Measurements from ENCODE around the gene TRABD2A.
"Not testable (repeated sequence)": the region's sequence is repeated elsewhere in the genome, so short reads cannot be mapped to it uniquely, and the experiment has no call there.

The TRABD2A gene

DNA sequence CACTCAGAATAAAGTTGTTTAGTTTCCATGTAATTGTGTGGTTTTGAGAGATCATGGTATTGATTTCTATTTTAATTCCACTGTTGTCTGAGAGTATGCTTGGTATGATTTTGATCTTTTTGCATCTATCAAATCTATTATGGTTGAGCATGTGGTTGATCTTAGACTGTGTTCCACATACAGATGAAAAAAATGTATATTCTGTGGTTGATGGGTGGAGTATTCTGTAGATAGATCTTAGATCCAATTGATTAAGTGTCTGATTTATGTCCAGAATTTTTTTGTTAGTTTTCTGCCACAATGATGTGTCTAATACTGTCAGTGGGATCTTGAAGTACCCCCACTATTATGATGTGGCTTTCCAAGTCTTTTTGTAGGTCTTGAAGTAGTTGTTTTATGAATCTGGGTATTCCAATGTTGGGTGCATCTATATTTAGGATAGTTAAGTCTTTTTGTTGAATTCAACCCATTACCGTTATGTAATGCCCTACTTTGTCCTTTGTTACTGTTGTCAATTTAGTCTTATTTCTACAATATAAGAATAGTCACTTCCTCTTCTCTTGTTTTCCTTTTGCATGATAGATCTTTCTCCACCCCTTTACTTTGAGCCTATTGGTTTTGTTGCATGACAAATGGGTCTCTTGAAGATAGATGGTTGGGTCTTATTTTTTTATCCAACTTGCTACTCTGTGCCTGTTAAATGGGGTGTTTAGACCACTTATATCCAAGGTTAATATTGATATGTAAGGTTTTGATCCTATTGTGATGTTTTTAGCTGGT, 101.8 kb downstream of the TRABD2A start:
- no peak for DNase-seq (ENCODE audit: low read depth)

GRCh38 chr2:84776011-84776410, 104.9 kb downstream of the TRABD2A start:
- DNase-seq (ENCODE audit: low read depth): no peak

GRCh38 chr2:84773562-84773961, 107.3 kb downstream of the TRABD2A start:
- DNase-seq (ENCODE audit: low read depth): not testable (repeated sequence)
